ENCODE data around the gene TRAPPC13. TPM values are rescaled to one million over a fixed set of nuclear protein-coding genes. Genes with fewer than 3 reads are reported as not detected.

TRAPPC13 gene, protein sequence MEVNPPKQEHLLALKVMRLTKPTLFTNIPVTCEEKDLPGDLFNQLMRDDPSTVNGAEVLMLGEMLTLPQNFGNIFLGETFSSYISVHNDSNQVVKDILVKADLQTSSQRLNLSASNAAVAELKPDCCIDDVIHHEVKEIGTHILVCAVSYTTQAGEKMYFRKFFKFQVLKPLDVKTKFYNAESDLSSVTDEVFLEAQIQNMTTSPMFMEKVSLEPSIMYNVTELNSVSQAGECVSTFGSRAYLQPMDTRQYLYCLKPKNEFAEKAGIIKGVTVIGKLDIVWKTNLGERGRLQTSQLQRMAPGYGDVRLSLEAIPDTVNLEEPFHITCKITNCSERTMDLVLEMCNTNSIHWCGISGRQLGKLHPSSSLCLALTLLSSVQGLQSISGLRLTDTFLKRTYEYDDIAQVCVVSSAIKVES
- 22.3 and 24.4 TPM in 2 replicates for total RNA-seq (2013; cell fraction: nucleolus; rRNA removed)
- total RNA-seq (2014; rRNA removed) (16.5 and 17.9 TPM in 2 replicates), total RNA-seq (2014; rRNA removed; fragmentation: Illumina TruSeq; extraction: Trizol) (26.2 and 28.4 TPM in 2 replicates), total RNA-seq (2021) (16.0 and 22.1 TPM in 2 replicates), polyA plus RNA-seq (2011; rRNA removed) (23.2 and 32.9 TPM in 2 replicates), polyA plus RNA-seq (2014; fragmentation: Illumina TruSeq; extraction: Trizol) (22.9 and 37.6 TPM in 2 replicates), polyA plus RNA-seq (2014; fragmentation: Nextera tagmentation; extraction: Ambion mirVana) (10 to 100 TPM; 23.7 to 35.6 TPM), polyA plus RNA-seq (2014; rRNA removed) (19.0 and 28.6 TPM in 2 replicates), polyA plus RNA-seq (2016; fragmentation: Nextera tagmentation; extraction: Ambion mirVana) (10 to 100 TPM; 31.7 to 32.0 TPM), polyA minus RNA-seq (2011; rRNA and poly(A)+ RNA removed) (8.3 and 11.4 TPM in 2 replicates), Bru-seq, nascent RNA (percentile 70 among the genes with signal in this experiment), BruChase-seq, experiment 1, labeled RNA remaining after a 6-hour chase (percentile 72 among the genes with signal in this experiment), BruChase-seq, experiment 2, labeled RNA remaining after a 2-hour chase (percentile 77 among the genes with signal in this experiment)
- 6.1 TPM for polyA plus RNA-seq (2011; ENCODE audit: low read depth)
- polyA plus RNA-seq (2011; cell fraction: cytosol; rRNA removed): 6.7 and 8.8 TPM in 2 replicates
- 16.0 and 17.4 TPM in 2 replicates for polyA plus RNA-seq (2011; cell fraction: nucleus; rRNA removed)
- 9.1 and 10.4 TPM in 2 replicates for polyA plus RNA-seq (2012)
- 4.4 and 6.0 TPM in 2 replicates for polyA minus RNA-seq (2011; cell fraction: cytosol; rRNA and poly(A)+ RNA removed)
- polyA minus RNA-seq (2011; cell fraction: nucleus; rRNA and poly(A)+ RNA removed): 4.2 and 6.5 TPM in 2 replicates
- long read RNA-seq, experiment 1, partial matches to known transcripts: 0 of 3 reads
- long read RNA-seq, experiment 1, other reads (novel, unspliced or antisense): 0 of 3 reads
- long read RNA-seq, experiment 2, transcript TRAPPC13-208 (12 exons, 1,410 nt): minor isoform, 17 of 82 reads
- long read RNA-seq, experiment 2, transcript TRAPPC13-201 (12 exons, 2,715 nt): major isoform, 19 of 82 reads
- long read RNA-seq, experiment 2, partial matches to known transcripts: 6 of 82 reads
- long read RNA-seq, experiment 2, other reads (novel, unspliced or antisense): 36 of 82 reads

- SMC1A ChIA-PET (ENCODE audit: uncharacterized antibody, unreplicated experiment): interaction anchor here (0.7 to 1.2 kb wide), 3 partner anchors 42 to 1350 kb away, joined by 3 read pairs; no protein-coding TSS in a partner anchor
- in situ Hi-C loops (cut with MboI) (no loop called here), intact Hi-C loops (cut with micrococcal nuclease; ENCODE audit: unreplicated experiment) (loop anchor here (2.0 kb wide), 1 partner anchor 302 kb away; the partner anchor contains the start of gene ERBIN)
- Histone ChIP-seq H2AFZ (ENCODE audit: control insufficient read depth, low read depth, low read length) (peak within 1 kb of the TSS; percentile 94), H3K79me2 (ENCODE audit: control insufficient read depth, insufficient read depth, low read length) (peaks cover 57% of the 10 kb centered on the region), H4K20me1 (ENCODE audit: control insufficient read depth, insufficient read depth) (no peaks in the 10 kb centered on the region), H3K4me2 (ENCODE audit: control insufficient read depth, insufficient read depth) (peak within 1 kb of the TSS; percentile 95), H3K4me3 (peak within 1 kb of the TSS; percentile 88), H3K27ac (ENCODE audit: control insufficient read depth, insufficient read depth) (peak within 1 kb of the TSS; percentile 83), H3K27me3 (replicated peaks in 1 of 2; ENCODE audit: control insufficient read depth in 2 of 2, insufficient read depth in 2 of 2, low read length in 1 of 2) (no peaks in the 10 kb centered on the region), H3K9ac (ENCODE audit: control insufficient read depth, insufficient read depth, low read length) (peak within 1 kb of the TSS; percentile 91), H3K36me3 (ENCODE audit: control insufficient read depth in 2 of 2, insufficient read depth in 2 of 2, low read length in 1 of 2) (peaks cover 0 to 3% of the 10 kb centered on the region in 2 experiments; a peak in 1 of 4 replicates), H3K4me1 (ENCODE audit: control insufficient read depth, insufficient read depth, low read length) (no peaks in the 10 kb centered on the region), H3K9me3 (replicated peaks; ENCODE audit: control insufficient read depth, insufficient read depth, low read length) (no peaks in the 10 kb centered on the region)
- BruUV-seq (replicated peaks): TSS peak; percentile 88
- CTCF ChIA-PET: no interaction called here
- ATAC-seq: peak; percentile 84
- RAD21 ChIA-PET (ENCODE audit: unreplicated experiment): interaction anchor here (0.8 to 1.4 kb wide), 3 partner anchors 62 to 528 kb away, joined by 3 to 9 read pairs (median 5); partner anchors contain the start of gene CENPK
- DNase-seq (ENCODE audit: low read depth, low spot score): peak; percentile 85
- no peak for FAIRE-seq
- WGBS (ENCODE audit: insufficient coverage, insufficient replicate concordance, low lambda C conversion rate, missing lambda C conversion rate): 1% methylated on average over 36 of the region's 36 CpGs
- POLR2A ChIA-PET: interaction anchor here (1.0 kb wide), 1 partner anchor 17 kb away, joined by 3 read pairs; no protein-coding TSS in a partner anchor
- TF ChIP-seq PKNOX1 (IDR thresholded peaks at IDR 0.05) (peak; percentile 62; the same call in 1 of the 2 replicates), PAX8 (IDR thresholded peaks at IDR 0.05) (0 out of 2 replicates have a peak, but pooled peaks have one; percentile 20), CHD2 (IDR thresholded peaks at IDR 0.05; ENCODE audit: borderline replicate concordance, low read depth, low read length) (no peak; the same call in 1 of the 2 replicates), SIX5 (IDR thresholded peaks at IDR 0.05; ENCODE audit: low read depth, low read length, severe bottlenecking) (peak; percentile 75), CBFB (IDR thresholded peaks at IDR 0.05; ENCODE audit: low read depth) (peak; percentile 72; the same call in 1 of the 2 replicates), BCL11A (IDR thresholded peaks at IDR 0.05; ENCODE audit: low read depth, low read length) (no peak), NR2F1 (conservative IDR thresholded peaks at IDR 0.05) (peak; percentile 80), ETV6 (conservative IDR thresholded peaks at IDR 0.05 in 1 of 2, IDR thresholded peaks at IDR 0.05 in 1 of 2; ENCODE audit: borderline replicate concordance in 1 of 2, low read depth in 1 of 2) (peak in 1 of 2 experiments; percentile 65; a peak in 1 of 4 replicates), HDGF (IDR thresholded peaks at IDR 0.05) (0 out of 2 replicates have a peak, but pooled peaks have one; percentile 25), NRF1 (conservative IDR thresholded peaks at IDR 0.05; ENCODE audit: low read depth, low read length) (no peak), CHD4 (IDR thresholded peaks at IDR 0.05) (no peak), TBL1XR1 (IDR thresholded peaks at IDR 0.05; ENCODE audit: low read depth, low read length) (no peak; the same call in 1 of the 2 replicates), MTA2 (IDR thresholded peaks at IDR 0.05; ENCODE audit: low read depth) (peak; percentile 91), HCFC1 (IDR thresholded peaks at IDR 0.05; ENCODE audit: low read length) (peak; percentile 63), ZNF207 (IDR thresholded peaks at IDR 0.05; ENCODE audit: borderline replicate concordance) (0 out of 2 replicates have a peak, but pooled peaks have one; percentile 15), RB1 (IDR thresholded peaks at IDR 0.05; ENCODE audit: borderline replicate concordance) (peak; percentile 59; the same call in 1 of the 2 replicates)
Observed at GRCh38 chr5:65624571-65625555, at the start of gene TRAPPC13, which contains the start of gene SHLD3. Gene TRAPPC13, plus strand, starts transcription at chr5:65625027. Its CDS starts 34 bp downstream, at chr5:65625061. Gene SHLD3, plus strand, starts transcription at chr5:65625027. Its CDS starts 4,561 bp downstream, at chr5:65629588.

Measured in GM12878 (cell line).